ENCODE results near the gene MMP23B. TPM values are rescaled to one million over a fixed set of nuclear protein-coding genes. Genes with fewer than 3 reads are reported as not detected.
A peak's percentile ranks its signal among the peaks of the same experiment; 100 is the strongest.

Gene MMP23B
- total RNA-seq, 1 experiment from 2014 or later: 4.9 TPM

- no peak overlapping the region for H3K27ac ChIP-seq
- no peaks in the 10 kb centered on the region for H4K20me1 ChIP-seq (ENCODE audit: insufficient read depth)
- H3K9me3 ChIP-seq (ENCODE audit: insufficient read depth, low read depth): no peaks in the 10 kb centered on the region
- no peaks in the 10 kb centered on the region for H3K4me1 ChIP-seq (replicated peaks; ENCODE audit: insufficient read depth)
- CTCF ChIA-PET: no interaction called here
- no peaks in the 10 kb centered on the region for H3K36me3 ChIP-seq (ENCODE audit: low read depth)
- H3K27me3 ChIP-seq (ENCODE audit: insufficient read depth, low read depth): no peaks in the 10 kb centered on the region
- intact Hi-C loops (cut with micrococcal nuclease; ENCODE audit: unreplicated experiment): no loop called here
- no TSS peak for BruUV-seq (replicated peaks)
- TF ChIP-seq EZH2 (IDR thresholded peaks at IDR 0.05; ENCODE audit: low read depth) (no peak), CTCF (conservative IDR thresholded peaks at IDR 0.05) (no peak)
- no peaks in the 10 kb centered on the region for H3K9me2 ChIP-seq (ENCODE audit: insufficient read depth)
- no peak overlapping the region for H2AFZ ChIP-seq
- H3F3A ChIP-seq (ENCODE audit: insufficient read depth, low read depth): no peaks in the 10 kb centered on the region
- H3K4me2 ChIP-seq: no peak overlapping the region
- POLR2A ChIA-PET (ENCODE audit: unreplicated experiment): no interaction called here
- DNase-seq: no peak
- H3K79me2 ChIP-seq (ENCODE audit: low read depth): no peaks in the 10 kb centered on the region
- no peak overlapping the region for H3K4me3 ChIP-seq
Observed at GRCh38 chr1:1625824-1626206, 6.2 kb upstream of the MMP23B start.

- DNase-seq: no peak
- Histone ChIP-seq H3K27me3 (ENCODE audit: insufficient read depth, low read depth) (no peaks in the 10 kb centered on the region), H3K36me3 (ENCODE audit: low read depth) (no peaks in the 10 kb centered on the region), H3F3A (ENCODE audit: insufficient read depth, low read depth) (no peaks in the 10 kb centered on the region), H4K20me1 (ENCODE audit: insufficient read depth) (no peaks in the 10 kb centered on the region), H3K4me1 (replicated peaks; ENCODE audit: insufficient read depth) (no peaks in the 10 kb centered on the region), H3K9me2 (ENCODE audit: insufficient read depth) (no peaks in the 10 kb centered on the region), H3K4me3 (no peak overlapping the region), H3K4me2 (no peak overlapping the region), H3K9me3 (ENCODE audit: insufficient read depth, low read depth) (no peaks in the 10 kb centered on the region), H3K79me2 (ENCODE audit: low read depth) (no peaks in the 10 kb centered on the region), H3K27ac (no peak overlapping the region), H2AFZ (no peak overlapping the region)
- intact Hi-C loops (cut with micrococcal nuclease; ENCODE audit: unreplicated experiment): no loop called here
- TF ChIP-seq CTCF (conservative IDR thresholded peaks at IDR 0.05) (no peak), EZH2 (IDR thresholded peaks at IDR 0.05; ENCODE audit: low read depth) (no peak)
- CTCF ChIA-PET: no interaction called here
- POLR2A ChIA-PET (ENCODE audit: unreplicated experiment): no interaction called here
- no TSS peak for BruUV-seq (replicated peaks)
Observed at GRCh38 chr1:1626207-1627141, 5.5 kb upstream of the MMP23B start.

- no peaks in the 10 kb centered on the region for H3K4me1 ChIP-seq (replicated peaks; ENCODE audit: insufficient read depth)
- no peaks in the 10 kb centered on the region for H3K9me3 ChIP-seq (ENCODE audit: insufficient read depth, low read depth)
- H3F3A ChIP-seq (ENCODE audit: insufficient read depth, low read depth): no peaks in the 10 kb centered on the region
- POLR2A ChIA-PET (ENCODE audit: unreplicated experiment): no interaction called here
- no peak overlapping the region for H3K4me2 ChIP-seq
- no peaks in the 10 kb centered on the region for H4K20me1 ChIP-seq (ENCODE audit: insufficient read depth)
- H3K79me2 ChIP-seq (ENCODE audit: low read depth): no peaks in the 10 kb centered on the region
- no peak for TF ChIP-seq CTCF (conservative IDR thresholded peaks at IDR 0.05)
- no peak for TF ChIP-seq EZH2 (IDR thresholded peaks at IDR 0.05; ENCODE audit: low read depth)
- intact Hi-C loops (cut with micrococcal nuclease; ENCODE audit: unreplicated experiment): no loop called here
- no peaks in the 10 kb centered on the region for H3K36me3 ChIP-seq (ENCODE audit: low read depth)
- CTCF ChIA-PET: no interaction called here
- H2AFZ ChIP-seq: no peak overlapping the region
- no peaks in the 10 kb centered on the region for H3K9me2 ChIP-seq (ENCODE audit: insufficient read depth)
- no peaks in the 10 kb centered on the region for H3K27me3 ChIP-seq (ENCODE audit: insufficient read depth, low read depth)
- no peak overlapping the region for H3K4me3 ChIP-seq
- peak in 1 of 2 experiments; percentile 10 for DNase-seq
- H3K27ac ChIP-seq: no peak overlapping the region
- BruUV-seq (replicated peaks): no TSS peak
Observed at GRCh38 chr1:1627261-1627828, 4.6 kb upstream of the MMP23B start.

Measured in PC-9 (cell line).